ENCODE data around the gene NR2E1. TPM values are rescaled to one million over a fixed set of nuclear protein-coding genes. Genes with fewer than 3 reads are reported as not detected.

NR2E1 gene
- total RNA-seq, 1 donor from 2014 or later: not detected

DNA sequence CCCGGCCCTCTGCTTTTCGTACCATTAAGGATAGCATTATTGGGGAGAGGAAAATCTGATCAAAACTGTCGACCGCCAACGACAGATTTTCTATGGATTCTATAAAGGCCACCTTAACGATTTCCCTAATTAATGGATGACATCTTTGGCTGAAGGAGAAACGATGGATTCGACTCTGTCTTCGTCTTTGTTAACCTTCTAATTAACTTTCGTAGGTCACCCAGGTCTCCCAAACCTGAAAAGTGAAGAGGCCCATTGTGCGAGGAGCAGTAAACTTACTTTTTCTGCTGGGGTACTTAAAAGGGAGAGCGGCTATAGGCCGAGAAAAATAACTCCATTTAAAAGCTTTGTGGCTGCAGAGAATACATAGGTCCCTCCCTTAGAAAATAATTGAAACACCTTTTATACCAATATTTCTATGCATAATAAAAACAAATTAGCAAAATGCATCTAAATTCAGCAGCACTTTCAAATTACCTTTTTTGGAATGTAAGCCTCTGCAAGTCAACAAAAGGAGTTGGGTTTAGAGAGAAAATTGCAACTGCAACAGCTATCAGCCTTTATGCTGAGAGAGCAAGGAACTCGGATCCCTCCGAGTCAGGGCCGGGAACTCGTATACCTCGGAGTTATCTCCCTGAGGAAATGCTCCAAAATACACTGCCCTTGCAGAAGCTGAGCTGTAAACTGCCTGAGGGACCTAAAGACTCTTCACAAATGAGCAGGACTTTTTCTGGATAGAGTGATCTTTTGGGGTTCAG, 31.4 kb upstream of the NR2E1 start:
- H2AFZ ChIP-seq (ENCODE audit: low read depth, low read length): peak overlapping the region; percentile 80
- H3K9ac ChIP-seq (ENCODE audit: low read length): peak overlapping the region; percentile 88
- H3K27ac ChIP-seq (ENCODE audit: low read depth, low read length): peak overlapping the region; percentile 79
- FAIRE-seq: no peak
- H3K4me3 ChIP-seq (ENCODE audit: insufficient read depth, low read depth, low read length): peak overlapping the region; percentile 39
- no peaks in the 10 kb centered on the region for H3K36me3 ChIP-seq (ENCODE audit: insufficient read depth, low read length)
- H3K9me3 ChIP-seq (ENCODE audit: insufficient read depth, low read depth, low read length): no peaks in the 10 kb centered on the region
- no peaks in the 10 kb centered on the region for H4K20me1 ChIP-seq (ENCODE audit: insufficient read depth, low read length)
- H3K27me3 ChIP-seq (ENCODE audit: insufficient read depth, low read length): peaks cover 15% of the 10 kb centered on the region
- Mint-ChIP-seq H3K36me3 (ENCODE audit: low read depth, unreplicated experiment) (peaks cover 8% of the 10 kb centered on the region), H3K4me3 (ENCODE audit: unreplicated experiment) (peak overlapping the region; percentile 81), H3K9me3 (ENCODE audit: unreplicated experiment) (peaks cover 6% of the 10 kb centered on the region), H3K27ac (ENCODE audit: unreplicated experiment) (peak overlapping the region; percentile 99), H3K4me1 (ENCODE audit: low read depth, unreplicated experiment) (peaks cover 16% of the 10 kb centered on the region), H3K27me3 (ENCODE audit: low read depth, unreplicated experiment) (peaks cover 32% of the 10 kb centered on the region)
- no peak for DNase-seq (ENCODE audit: low read depth)
- H3K79me2 ChIP-seq (ENCODE audit: insufficient read depth, low read length): no peaks in the 10 kb centered on the region
- peak overlapping the region; percentile 95 for H3K4me2 ChIP-seq (ENCODE audit: low read length)
- TF ChIP-seq EZH2 (IDR thresholded peaks at IDR 0.05; ENCODE audit: insufficient read depth, low read length): no peak
- TF ChIP-seq, protein P1, sequence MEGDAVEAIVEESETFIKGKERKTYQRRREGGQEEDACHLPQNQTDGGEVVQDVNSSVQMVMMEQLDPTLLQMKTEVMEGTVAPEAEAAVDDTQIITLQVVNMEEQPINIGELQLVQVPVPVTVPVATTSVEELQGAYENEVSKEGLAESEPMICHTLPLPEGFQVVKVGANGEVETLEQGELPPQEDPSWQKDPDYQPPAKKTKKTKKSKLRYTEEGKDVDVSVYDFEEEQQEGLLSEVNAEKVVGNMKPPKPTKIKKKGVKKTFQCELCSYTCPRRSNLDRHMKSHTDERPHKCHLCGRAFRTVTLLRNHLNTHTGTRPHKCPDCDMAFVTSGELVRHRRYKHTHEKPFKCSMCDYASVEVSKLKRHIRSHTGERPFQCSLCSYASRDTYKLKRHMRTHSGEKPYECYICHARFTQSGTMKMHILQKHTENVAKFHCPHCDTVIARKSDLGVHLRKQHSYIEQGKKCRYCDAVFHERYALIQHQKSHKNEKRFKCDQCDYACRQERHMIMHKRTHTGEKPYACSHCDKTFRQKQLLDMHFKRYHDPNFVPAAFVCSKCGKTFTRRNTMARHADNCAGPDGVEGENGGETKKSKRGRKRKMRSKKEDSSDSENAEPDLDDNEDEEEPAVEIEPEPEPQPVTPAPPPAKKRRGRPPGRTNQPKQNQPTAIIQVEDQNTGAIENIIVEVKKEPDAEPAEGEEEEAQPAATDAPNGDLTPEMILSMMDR (IDR thresholded peaks at IDR 0.05; ENCODE audit: insufficient read depth, low read depth, low read length): no peak
- H3K4me1 ChIP-seq (ENCODE audit: insufficient read depth, low read length): peaks cover 14% of the 10 kb centered on the region

DNA sequence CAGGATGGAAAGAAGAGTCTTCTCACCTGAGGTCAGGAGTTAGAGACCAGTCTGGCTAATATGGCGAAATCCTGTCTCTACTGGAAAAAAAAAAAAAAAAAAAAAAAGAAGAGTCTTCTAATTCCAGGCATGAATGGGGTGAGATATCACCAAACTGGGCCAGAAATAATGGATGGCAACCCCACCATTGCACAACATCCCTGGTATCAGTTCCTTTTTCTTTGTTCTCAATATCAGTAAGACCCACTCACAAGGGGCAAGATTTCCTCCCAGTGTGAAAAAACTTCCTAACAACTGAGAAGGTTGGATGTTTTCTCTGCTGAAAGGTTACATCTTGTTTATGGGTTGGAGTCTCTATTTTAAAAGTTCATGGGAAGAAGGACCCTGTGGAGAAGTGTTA, 23.6 kb upstream of the NR2E1 start:
- Histone ChIP-seq H3K9ac (ENCODE audit: low read length) (no peak overlapping the region), H3K4me1 (ENCODE audit: insufficient read depth, low read length) (no peaks in the 10 kb centered on the region), H3K36me3 (ENCODE audit: insufficient read depth, low read length) (no peaks in the 10 kb centered on the region), H3K4me3 (ENCODE audit: insufficient read depth, low read depth, low read length) (no peak overlapping the region), H3K27me3 (ENCODE audit: insufficient read depth, low read length) (peaks cover 14% of the 10 kb centered on the region), H3K4me2 (ENCODE audit: low read length) (no peak overlapping the region), H3K27ac (ENCODE audit: low read depth, low read length) (no peak overlapping the region), H3K79me2 (ENCODE audit: insufficient read depth, low read length) (no peaks in the 10 kb centered on the region), H2AFZ (ENCODE audit: low read depth, low read length) (no peak overlapping the region), H3K9me3 (ENCODE audit: insufficient read depth, low read depth, low read length) (no peaks in the 10 kb centered on the region), H4K20me1 (ENCODE audit: insufficient read depth, low read length) (no peaks in the 10 kb centered on the region)
- Mint-ChIP-seq H3K9me3 (ENCODE audit: unreplicated experiment) (no peaks in the 10 kb centered on the region), H3K4me1 (ENCODE audit: low read depth, unreplicated experiment) (no peaks in the 10 kb centered on the region), H3K4me3 (ENCODE audit: unreplicated experiment) (no peak overlapping the region), H3K36me3 (ENCODE audit: low read depth, unreplicated experiment) (no peaks in the 10 kb centered on the region), H3K27ac (ENCODE audit: unreplicated experiment) (no peak overlapping the region), H3K27me3 (ENCODE audit: low read depth, unreplicated experiment) (peaks cover 24% of the 10 kb centered on the region)
- no peak for TF ChIP-seq EZH2 (IDR thresholded peaks at IDR 0.05; ENCODE audit: insufficient read depth, low read length)
- TF ChIP-seq, protein P1 (IDR thresholded peaks at IDR 0.05; ENCODE audit: insufficient read depth, low read depth, low read length): no peak
- DNase-seq (ENCODE audit: low read depth): no peak
- FAIRE-seq: no peak

DNA sequence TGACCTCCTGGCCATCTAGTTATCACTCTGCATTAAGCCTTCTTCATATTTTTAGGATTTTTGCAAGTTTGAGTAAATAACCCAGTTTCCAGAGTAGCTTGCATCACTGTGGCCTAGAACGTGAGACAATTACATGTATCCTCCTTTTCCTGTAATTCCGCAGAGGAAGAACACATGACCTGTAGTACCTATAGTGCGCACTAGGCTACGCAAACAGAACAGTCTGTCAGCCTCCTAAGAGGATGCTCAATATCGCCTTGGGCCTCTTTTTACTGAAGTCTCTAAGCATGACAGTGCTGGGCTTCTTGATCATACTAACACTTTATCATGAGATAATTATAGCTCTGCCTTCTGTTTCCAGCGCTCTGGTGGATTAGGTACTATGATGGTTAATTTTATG, 20.2 kb upstream of the NR2E1 start:
- H3K9me3 ChIP-seq (ENCODE audit: insufficient read depth, low read depth, low read length): no peaks in the 10 kb centered on the region
- peaks cover 28% of the 10 kb centered on the region for H3K27me3 Mint-ChIP-seq (ENCODE audit: low read depth, unreplicated experiment)
- H3K4me1 ChIP-seq (ENCODE audit: insufficient read depth, low read length): no peaks in the 10 kb centered on the region
- no peak overlapping the region for H3K4me3 ChIP-seq (ENCODE audit: insufficient read depth, low read depth, low read length)
- H3K27me3 ChIP-seq (ENCODE audit: insufficient read depth, low read length): peaks cover 14% of the 10 kb centered on the region
- no peak overlapping the region for H3K27ac ChIP-seq (ENCODE audit: low read depth, low read length)
- FAIRE-seq (no peak), DNase-seq (ENCODE audit: low read depth) (no peak)
- H4K20me1 ChIP-seq (ENCODE audit: insufficient read depth, low read length): no peaks in the 10 kb centered on the region
- H2AFZ ChIP-seq (ENCODE audit: low read depth, low read length): no peak overlapping the region
- peaks cover 2% of the 10 kb centered on the region for H3K36me3 Mint-ChIP-seq (ENCODE audit: low read depth, unreplicated experiment)
- no peaks in the 10 kb centered on the region for H3K4me1 Mint-ChIP-seq (ENCODE audit: low read depth, unreplicated experiment)
- TF ChIP-seq, protein P1 (IDR thresholded peaks at IDR 0.05; ENCODE audit: insufficient read depth, low read depth, low read length): no peak
- no peak for TF ChIP-seq EZH2 (IDR thresholded peaks at IDR 0.05; ENCODE audit: insufficient read depth, low read length)
- no peaks in the 10 kb centered on the region for H3K36me3 ChIP-seq (ENCODE audit: insufficient read depth, low read length)
- no peak overlapping the region for H3K4me3 Mint-ChIP-seq (ENCODE audit: unreplicated experiment)
- no peak overlapping the region for H3K4me2 ChIP-seq (ENCODE audit: low read length)
- H3K79me2 ChIP-seq (ENCODE audit: insufficient read depth, low read length): no peaks in the 10 kb centered on the region
- no peak overlapping the region for H3K27ac Mint-ChIP-seq (ENCODE audit: unreplicated experiment)
- peaks cover 2% of the 10 kb centered on the region for H3K9me3 Mint-ChIP-seq (ENCODE audit: unreplicated experiment)
- H3K9ac ChIP-seq (ENCODE audit: low read length): no peak overlapping the region
